K562 (cell line): ENCODE results near the gene CARD14. TPM values are rescaled to one million over a fixed set of nuclear protein-coding genes. Genes with fewer than 3 reads are reported as not detected.
A peak's percentile ranks its signal among the peaks of the same experiment; 100 is the strongest.

Source experiments
- ATAC-seq: fragments of 200-7000 bp; cut with Tn5 transposase; 3 replicates; pipeline ENCODE4 v1.9.1; 2020; ENCODE audit warnings: moderate library complexity
- BruUV-seq: library from RNA; stranded (reverse); fragments of 400-500 nt; replicated peaks from 2 replicates; lab custom pipeline; 2021; lab: Mats Ljungman, UMichigan
- CTCF ChIA-PET: fragments of 300-600 bp; formaldehyde crosslinking; extraction: SDS; loops from one replicate; lab custom pipeline; 2021; ENCODE audit warnings: low intra/inter-chr PET ratio; lab: Yijun Ruan, JAX
- POLR2A ChIA-PET: fragments of 300-600, 350-650 bp; sonication (Branson Sonifier 250); formaldehyde crosslinking; extraction: SDS; loops from one replicate; lab custom pipeline; 2021; ENCODE audit warnings: antibody characterized with exemption, inconsistent platforms; lab: Yijun Ruan, JAX
- DNase-seq, 4 experiments: peaks; one replicate each; pipeline versions ENCODE4 v3.0.0 to v3.0.0-alpha.2; 2011 to 2018; ENCODE audit warnings: low spot score in 3 of 4, mixed read lengths in 3 of 4; ENCODE audit errors: extremely low read depth in 1 of 4
- FAIRE-seq: peaks from 2 replicates; lab custom pipeline; 2011; peaks lifted over from hg19 to GRCh38; lab: Jason Lieb, UNC
- H2AFZ ChIP-seq: 2 replicates; pipeline ENCODE4 v1.6.0; 2011; ENCODE audit warnings: low read depth, low read length, control low read depth, inconsistent platforms
- H3K27ac ChIP-seq: fragments of 200-600 bp; 3 replicates; pipeline ENCODE4 v1.8.0; 2011; ENCODE audit warnings: low read depth, mild to moderate bottlenecking, control low read depth, inconsistent platforms, low read length, moderate library complexity, mixed read lengths; ENCODE audit errors: extremely low read depth
- H3K27me3 ChIP-seq, 2 experiments: fragments of 300-600 bp in 1 of 2; 2 replicates in 1 of 2; 3 replicates in 1 of 2; pipeline versions ENCODE4 v1.6.0 to v1.8.0; 2011; ENCODE audit warnings: inconsistent platforms in 2 of 2, low read length in 2 of 2, mild to moderate bottlenecking in 1 of 2, mixed read lengths in 1 of 2, moderate library complexity in 1 of 2; ENCODE audit not compliant: control insufficient read depth in 2 of 2, insufficient read depth in 2 of 2
- H3K36me3 ChIP-seq: fragments of 300-600 bp; 3 replicates; pipeline ENCODE4 v1.8.0; 2011; ENCODE audit warnings: mild to moderate bottlenecking, low read length, inconsistent platforms; ENCODE audit not compliant: control insufficient read depth, insufficient read depth
- H3K4me1 ChIP-seq, 2 experiments: fragments of 200-600 bp in 1 of 2; replicated peaks in 1 of 2; 2 replicates in 1 of 2; 3 replicates in 1 of 2; pipeline versions ENCODE4 v1.5.1 to v1.8.0; 2011; ENCODE audit warnings: inconsistent platforms in 2 of 2, low read length in 2 of 2, mild to moderate bottlenecking in 1 of 2, mixed read lengths in 1 of 2, moderate library complexity in 1 of 2; ENCODE audit not compliant: control insufficient read depth in 2 of 2, insufficient read depth in 2 of 2
- H3K4me2 ChIP-seq: 2 replicates; pipeline ENCODE4 v1.6.1; 2011; ENCODE audit warnings: low read length, control low read depth, inconsistent platforms, mixed read lengths; ENCODE audit not compliant: insufficient read depth
- H3K4me3 ChIP-seq: fragments of 200-600 bp; sonication (generic), shearing (Covaris generic); 2 replicates; pipeline ENCODE4 v1.5.1; 2016; ENCODE audit warnings: control low read depth, inconsistent platforms
- H3K79me2 ChIP-seq: fragments of 200-600 bp; 3 replicates; pipeline ENCODE4 v1.8.0; 2011; ENCODE audit warnings: low read length, inconsistent platforms; ENCODE audit not compliant: control insufficient read depth, insufficient read depth
- H3K9ac ChIP-seq, 2 experiments: 2 replicates each; pipeline versions ENCODE4 v1.6.0 to v1.6.1; 2011; ENCODE audit warnings: low read depth in 2 of 2, low read length in 2 of 2, control low read depth in 1 of 2, inconsistent platforms in 1 of 2, mild to moderate bottlenecking in 1 of 2, mixed read lengths in 1 of 2; ENCODE audit not compliant: insufficient read depth in 1 of 2
- H3K9me1 ChIP-seq: one replicate; pipeline ENCODE4 v1.6.0; 2011; ENCODE audit warnings: inconsistent platforms, mild to moderate bottlenecking, low read length, moderate library complexity; ENCODE audit not compliant: control insufficient read depth, insufficient read depth
- H3K9me3 ChIP-seq: replicated peaks from 2 replicates; pipeline ENCODE4 v1.5.1; 2011; ENCODE audit warnings: low read depth, low read length, inconsistent platforms; ENCODE audit not compliant: control insufficient read depth, insufficient read depth
- H4K20me1 ChIP-seq: replicated peaks from 2 replicates; pipeline ENCODE4 v1.6.1; 2011; ENCODE audit warnings: low read length, inconsistent platforms, mixed read lengths; ENCODE audit not compliant: control insufficient read depth, insufficient read depth
- BCOR ChIP-seq: fragments of 450-650 bp; IDR thresholded peaks from 2 replicates; pipeline ENCODE4 v1.6.1; 2016
- CBX3 ChIP-seq, 2 experiments: IDR thresholded peaks; 1 replicate in 1 of 2; 2 replicates in 1 of 2; pipeline ENCODE4 v1.6.1; 2012; ENCODE audit warnings: inconsistent platforms in 2 of 2, low read length in 2 of 2, borderline replicate concordance in 1 of 2, control low read depth in 1 of 2
- DNMT1 ChIP-seq: fragments of 450-650 bp; IDR thresholded peaks from 2 replicates; pipeline ENCODE4 v1.6.1; 2016; ENCODE audit warnings: antibody characterized with exemption, mild to moderate bottlenecking
- IFI16 ChIP-seq: fragments of 250-450 bp; sonication (Bioruptor Pico); IDR thresholded peaks from 2 replicates; pipeline ENCODE4 v2.1.2; 2022; ENCODE audit warnings: mild to moderate bottlenecking, inconsistent platforms
- NFIX ChIP-seq: fragments of 250-450 bp; sonication (Bioruptor Pico); IDR thresholded peaks from 2 replicates; pipeline ENCODE4 v1.4.0; 2020; ENCODE audit warnings: low read depth, mild to moderate bottlenecking, moderate library complexity
- RBM25 ChIP-seq: fragments of 200-400 bp; formaldehyde crosslinking; IDR thresholded peaks from 2 replicates; pipeline ENCODE4 v1.6.1; 2018; ENCODE audit warnings: low read length, low read depth, moderate library complexity; ENCODE audit not compliant: severe bottlenecking
- SREBF2 ChIP-seq: sonication (generic); formaldehyde crosslinking; IDR thresholded peaks from 2 replicates; pipeline ENCODE4 v1.4.0; 2020; ENCODE audit warnings: mild to moderate bottlenecking, missing genetic modification reagents
- TCFL5 ChIP-seq: fragments of 250-450 bp; sonication (Bioruptor Pico); conservative IDR thresholded peaks from 2 replicates; pipeline ENCODE4 v1.6.1; 2021; ENCODE audit warnings: mild to moderate bottlenecking, moderate library complexity, matching md5 sums
- TRIM28 ChIP-seq: fragments of 450-650 bp; IDR thresholded peaks from 2 replicates; pipeline ENCODE4 v1.6.1; 2017
- XRCC4 ChIP-seq: IDR thresholded peaks from one replicate; pipeline ENCODE4 v1.6.1; 2011; ENCODE audit not compliant: insufficient read depth, insufficient read length; ENCODE audit errors: extremely low read depth
- ZNF124 ChIP-seq: sonication (generic); formaldehyde crosslinking; IDR thresholded peaks from 2 replicates; pipeline ENCODE4 v1.8.1; 2022; ENCODE audit warnings: missing genetic modification reagents
- ZNF354B ChIP-seq: fragments of 250-450 bp; sonication (Bioruptor Pico); IDR thresholded peaks from 2 replicates; pipeline ENCODE4 v1.4.0; 2020
- ZNF408 ChIP-seq: fragments of 250-450 bp; sonication (Bioruptor Pico); IDR thresholded peaks from 2 replicates; pipeline ENCODE4 v1.4.0; 2020; ENCODE audit warnings: low read depth, mild to moderate bottlenecking, moderate library complexity
- ZNF507 ChIP-seq: conservative IDR thresholded peaks from 2 replicates; pipeline ENCODE4 v1.6.1; 2017; ENCODE audit warnings: missing genetic modification characterization, missing compliant biosample characterization
- WGBS: fragments of 100-300 bp; shearing (Covaris generic); methylation state at CpG from one replicate; pipeline ENCODE4 v1.1.6; 2016; ENCODE audit warnings: low coverage, mixed read lengths; ENCODE audit not compliant: insufficient coverage; ENCODE audit errors: missing lambda C conversion rate; 5-methylcytosine and 5-hydroxymethylcytosine counted together
- in situ Hi-C: fragments of 300-500 bp; cut with MboI; formaldehyde crosslinking; loops from 4 replicates; pipeline ENCODE4 v1.15.0; 2018; ENCODE audit warnings: inconsistent platforms, mixed read lengths
- intact Hi-C: fragments of 100-400 bp; cut with micrococcal nuclease; formaldehyde crosslinking; loops from 2 replicates; pipeline ENCODE4 v1.14.2; 2022
- polyA plus RNA-seq, 8 experiments: library from polyadenylated mRNA; depleted of rRNA in 4 of 8; stranded (reverse) in 5 of 8; unstranded in 3 of 8; fragments of >200 nt; fragmentation: Nextera tagmentation in 2 of 8; fragmentation: Illumina TruSeq in 1 of 8; extraction: Ambion mirVana in 2 of 8; extraction: Trizol in 1 of 8; gene quantifications; 2 replicates each; pipeline versions ENCODE4 v1.2.1 to v1.2.3, GENCODE V29; 2011 to 2014; ENCODE audit warnings: inconsistent platforms in 1 of 8, missing spikeins in 1 of 8
- total RNA-seq, 7 experiments: library from RNA; depleted of rRNA in 6 of 7; stranded (reverse); fragments of >200 nt in 6 of 7; fragmentation: Illumina TruSeq in 2 of 7; extraction: Trizol in 2 of 7; gene quantifications; 2 replicates each; pipeline versions ENCODE4 v1.2.1 to v1.2.3, GENCODE V29; 2011 to 2021; ENCODE audit warnings: low replicate concordance in 1 of 7
- TF ChIP-seq, protein P1 (sequence below): fragments of 250-450 bp; sonication (Bioruptor Pico); IDR thresholded peaks from 2 replicates; pipeline ENCODE4 v1.8.0; 2021; ENCODE audit warnings: borderline replicate concordance, mild to moderate bottlenecking, moderate library complexity; ENCODE audit not compliant: poor library complexity, severe bottlenecking

Gene CARD14
- total and polyA plus RNA-seq, 9 of the 15 experiments (the other 6 are each of a cell fraction or from before 2014, with no cell fraction given) = not detected

DNA sequence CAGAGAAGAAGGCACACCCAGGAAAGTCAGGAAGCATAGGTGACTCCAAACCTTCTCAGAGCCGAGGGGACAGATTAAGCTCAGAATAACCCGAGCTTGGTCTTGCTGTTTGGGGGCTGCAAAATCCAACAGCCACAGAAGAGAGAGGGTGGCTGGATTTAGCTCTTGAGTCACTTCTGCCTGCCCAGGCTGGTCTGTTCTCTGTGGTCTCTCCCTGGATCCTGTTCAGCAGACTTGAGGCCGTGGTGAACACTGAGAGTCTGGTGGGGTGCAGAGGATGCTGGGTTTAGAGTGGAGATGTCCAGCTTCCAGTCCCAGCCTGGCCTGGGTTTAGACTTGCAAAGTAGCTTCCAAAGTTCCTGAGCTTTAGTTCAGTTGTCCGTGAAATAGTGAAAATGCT, 59.2 kb downstream of the CARD14 start:
- Histone ChIP-seq H3K4me3 (no peak overlapping the region), H3K9me3 (no peaks in the 10 kb centered on the region), H3K27me3 (no peaks in the 10 kb centered on the region), H3K9ac (no peak overlapping the region), H3K4me1 (peaks cover 0 to 8% of the 10 kb centered on the region in 2 experiments; a peak in 2 of 5 replicates), H2AFZ (no peak overlapping the region), H3K36me3 (no peaks in the 10 kb centered on the region), H3K9me1 (no peaks in the 10 kb centered on the region), H3K79me2 (no peaks in the 10 kb centered on the region), H3K4me2 (no peak overlapping the region), H4K20me1 (no peaks in the 10 kb centered on the region), H3K27ac (no peak overlapping the region)
- TF ChIP-seq TCFL5 (CRISPR knock-in tag) = no peak
- TF ChIP-seq IFI16 (CRISPR knock-in tag) = no peak
- no peak for TF ChIP-seq ZNF408
- no peak for TF ChIP-seq NFIX (CRISPR knock-in tag)
- intact Hi-C loops = no loop called here
- no TSS peak for BruUV-seq
- WGBS = 23% methylated on average over 4 of the region's 4 CpGs
- ChIA-PET POLR2A (interaction anchor here (0.7 to 2.9 kb wide), 2 partner anchors 10 to 207 kb away, joined by 3 to 9 read pairs; no protein-coding TSS in a partner anchor), CTCF (no interaction called here)
- ATAC-seq (no peak), DNase-seq (no peak), FAIRE-seq (no peak)
- in situ Hi-C loops = no loop called here

DNA sequence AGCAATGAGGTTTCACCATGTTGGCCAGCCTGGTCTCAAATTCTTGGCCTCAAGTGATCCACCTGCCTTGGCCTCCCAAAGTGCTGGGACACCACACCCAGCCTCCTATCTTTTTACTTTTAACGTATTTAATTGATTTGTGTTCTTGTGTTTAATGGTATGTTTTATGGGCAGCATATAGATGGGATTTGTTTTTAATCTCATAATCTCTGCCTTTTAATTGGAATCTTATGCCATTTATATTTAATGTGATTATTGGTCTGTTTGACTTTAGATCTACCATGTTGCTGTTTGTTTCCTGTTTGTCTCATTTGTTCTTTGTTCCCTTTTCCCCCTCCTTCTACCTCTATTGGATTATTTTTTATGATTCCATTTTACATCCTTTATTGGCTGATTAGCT, 62.6 kb downstream of the CARD14 start:
- DNase-seq (no peak), FAIRE-seq (peak; percentile 19), ATAC-seq (no peak)
- H3K79me2 ChIP-seq = no peaks in the 10 kb centered on the region
- no peaks in the 10 kb centered on the region for H3K27me3 ChIP-seq
- intact Hi-C loops (no loop called here), in situ Hi-C loops (no loop called here)
- no peaks in the 10 kb centered on the region for H3K9me3 ChIP-seq
- no peak overlapping the region for H3K9ac ChIP-seq
- H3K4me3 ChIP-seq = no peak overlapping the region
- H3K27ac ChIP-seq = no peak overlapping the region
- no peaks in the 10 kb centered on the region for H4K20me1 ChIP-seq
- TF ChIP-seq ZNF354B (CRISPR knock-in tag) = peak; percentile 89
- TF ChIP-seq ZNF507 (tag) = peak; percentile 100
- peak; percentile 51; the same call in 1 of the 2 replicates for TF ChIP-seq TRIM28
- 0 out of 2 replicates have a peak, but pooled peaks have one; percentile 38 for TF ChIP-seq BCOR
- TF ChIP-seq DNMT1 = no peak
- TF ChIP-seq, protein P1, sequence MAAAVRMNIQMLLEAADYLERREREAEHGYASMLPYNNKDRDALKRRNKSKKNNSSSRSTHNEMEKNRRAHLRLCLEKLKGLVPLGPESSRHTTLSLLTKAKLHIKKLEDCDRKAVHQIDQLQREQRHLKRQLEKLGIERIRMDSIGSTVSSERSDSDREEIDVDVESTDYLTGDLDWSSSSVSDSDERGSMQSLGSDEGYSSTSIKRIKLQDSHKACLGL (CRISPR knock-in tag) = no peak
- 0 out of 3 replicates have a peak, but pooled peaks of 1 of the 2 experiments have one; percentile 28 for TF ChIP-seq CBX3 (IDR thresholded peaks at IDR 0.05; ENCODE audit: borderline replicate concordance in 1 of 2, low read length in 2 of 2)
- no peak for TF ChIP-seq SREBF2 (CRISPR knock-in tag)
- TF ChIP-seq XRCC4 = no peak
- TF ChIP-seq RBM25 = peak; percentile 75
- no peak for TF ChIP-seq ZNF124
- WGBS = 45% methylated on average over 1 of the region's 1 CpG
- no TSS peak for BruUV-seq
- H3K36me3 ChIP-seq = no peaks in the 10 kb centered on the region
- no peak overlapping the region for H2AFZ ChIP-seq
- ChIA-PET CTCF (no interaction called here), POLR2A (no interaction called here)
- no peak overlapping the region for H3K4me2 ChIP-seq
- H3K9me1 ChIP-seq = no peaks in the 10 kb centered on the region
- peaks cover 0 to 4% of the 10 kb centered on the region in 2 experiments; a peak in 1 of 5 replicates for H3K4me1 ChIP-seq
